ENCODE measurements around the gene DNASE2B.

GRCh38 chr1:84424513-84425149 lies 26.3 kb downstream of the DNASE2B start:
- TF ChIP-seq POLR2A (IDR thresholded peaks at IDR 0.05; ENCODE audit: low read length) (no peak), GATA1 (IDR thresholded peaks at IDR 0.05; ENCODE audit: low read depth, low read length) (no peak)
